ENCODE results near the gene DNAJC28. TPM values are rescaled to one million over a fixed set of nuclear protein-coding genes. Genes with fewer than 3 reads are reported as not detected.

DNAJC28 gene
- total and polyA plus RNA-seq, 9 of the 15 experiments (the other 6 are each of a cell fraction or from before 2014, with no cell fraction given), result 0.68 to 2.5 (median 1.1) TPM

DNA sequence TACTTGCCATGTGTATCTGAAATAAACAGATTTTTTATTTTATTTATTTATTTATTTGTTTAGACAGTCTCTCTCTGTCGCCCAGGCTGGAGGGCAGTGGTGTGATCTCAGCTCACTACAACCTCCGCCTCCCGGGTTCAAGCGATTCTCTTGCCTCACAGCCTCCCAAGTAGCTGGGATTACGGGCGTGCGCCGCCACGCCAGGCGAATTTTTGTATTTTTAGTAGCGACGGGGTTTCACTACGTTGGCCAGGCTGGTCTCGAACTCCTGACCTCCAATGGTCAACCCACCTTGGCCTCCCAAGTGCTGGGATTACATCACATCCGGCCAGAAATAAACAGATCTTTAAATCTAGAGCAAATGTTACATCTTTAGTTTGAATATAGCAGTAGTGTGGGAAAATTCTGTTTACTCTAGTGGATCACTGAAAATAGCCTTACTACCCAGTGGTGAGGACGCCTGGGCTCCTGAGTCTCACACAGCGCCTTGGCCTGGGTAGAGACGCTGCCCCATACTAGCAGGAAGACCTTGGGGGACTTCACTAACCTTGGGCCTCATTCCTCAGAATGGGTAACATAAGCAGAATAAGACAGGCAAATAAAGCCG is 49.7 kb upstream of the DNAJC28 start (continued):
- TF ChIP-seq, protein P1, sequence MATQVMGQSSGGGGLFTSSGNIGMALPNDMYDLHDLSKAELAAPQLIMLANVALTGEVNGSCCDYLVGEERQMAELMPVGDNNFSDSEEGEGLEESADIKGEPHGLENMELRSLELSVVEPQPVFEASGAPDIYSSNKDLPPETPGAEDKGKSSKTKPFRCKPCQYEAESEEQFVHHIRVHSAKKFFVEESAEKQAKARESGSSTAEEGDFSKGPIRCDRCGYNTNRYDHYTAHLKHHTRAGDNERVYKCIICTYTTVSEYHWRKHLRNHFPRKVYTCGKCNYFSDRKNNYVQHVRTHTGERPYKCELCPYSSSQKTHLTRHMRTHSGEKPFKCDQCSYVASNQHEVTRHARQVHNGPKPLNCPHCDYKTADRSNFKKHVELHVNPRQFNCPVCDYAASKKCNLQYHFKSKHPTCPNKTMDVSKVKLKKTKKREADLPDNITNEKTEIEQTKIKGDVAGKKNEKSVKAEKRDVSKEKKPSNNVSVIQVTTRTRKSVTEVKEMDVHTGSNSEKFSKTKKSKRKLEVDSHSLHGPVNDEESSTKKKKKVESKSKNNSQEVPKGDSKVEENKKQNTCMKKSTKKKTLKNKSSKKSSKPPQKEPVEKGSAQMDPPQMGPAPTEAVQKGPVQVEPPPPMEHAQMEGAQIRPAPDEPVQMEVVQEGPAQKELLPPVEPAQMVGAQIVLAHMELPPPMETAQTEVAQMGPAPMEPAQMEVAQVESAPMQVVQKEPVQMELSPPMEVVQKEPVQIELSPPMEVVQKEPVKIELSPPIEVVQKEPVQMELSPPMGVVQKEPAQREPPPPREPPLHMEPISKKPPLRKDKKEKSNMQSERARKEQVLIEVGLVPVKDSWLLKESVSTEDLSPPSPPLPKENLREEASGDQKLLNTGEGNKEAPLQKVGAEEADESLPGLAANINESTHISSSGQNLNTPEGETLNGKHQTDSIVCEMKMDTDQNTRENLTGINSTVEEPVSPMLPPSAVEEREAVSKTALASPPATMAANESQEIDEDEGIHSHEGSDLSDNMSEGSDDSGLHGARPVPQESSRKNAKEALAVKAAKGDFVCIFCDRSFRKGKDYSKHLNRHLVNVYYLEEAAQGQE (IDR thresholded peaks at IDR 0.05; ENCODE audit: borderline replicate concordance), result no peak
- TF ChIP-seq, protein P1 (CRISPR knock-in tag; IDR thresholded peaks at IDR 0.05; ENCODE audit: low read depth), result no peak
- TF ChIP-seq LCOR (CRISPR knock-in tag; IDR thresholded peaks at IDR 0.05) (no peak), TBL1XR1 (IDR thresholded peaks at IDR 0.05; ENCODE audit: low read length in 2 of 2) (peak; percentile 34 to 49; a peak in 1 of 4 replicates), SMARCA5 (IDR thresholded peaks at IDR 0.05) (peak; percentile 87), PHB2 (IDR thresholded peaks at IDR 0.05; ENCODE audit: low read depth) (no peak), EP400 (IDR thresholded peaks at IDR 0.05) (no peak), BCOR (IDR thresholded peaks at IDR 0.05) (peak; percentile 91), CBFB (CRISPR knock-in tag; IDR thresholded peaks at IDR 0.05) (no peak), KLF1 (tag; IDR thresholded peaks at IDR 0.05) (no peak), DNMT1 (IDR thresholded peaks at IDR 0.05) (no peak), KLF10 (CRISPR knock-in tag; IDR thresholded peaks at IDR 0.05) (no peak), KDM4B (IDR thresholded peaks at IDR 0.05; ENCODE audit: borderline replicate concordance in 2 of 2, low read depth in 1 of 2) (no peak), RBM17 (IDR thresholded peaks at IDR 0.05; ENCODE audit: borderline replicate concordance, low read depth, low read length) (no peak), SIN3A (IDR thresholded peaks at IDR 0.05; ENCODE audit: borderline replicate concordance in 2 of 2, control insufficient read depth in 1 of 2, low read depth in 2 of 2, low read length in 2 of 2) (peak in 1 of 2 experiments; percentile 46; a peak in 1 of 4 replicates), TCF3 (CRISPR knock-in tag; IDR thresholded peaks at IDR 0.05) (peak; percentile 27; the same call in 1 of the 2 replicates), CXXC5 (CRISPR knock-in tag; IDR thresholded peaks at IDR 0.05) (0 out of 2 replicates have a peak, but pooled peaks have one; percentile 23)
- TF ChIP-seq, protein P2, sequence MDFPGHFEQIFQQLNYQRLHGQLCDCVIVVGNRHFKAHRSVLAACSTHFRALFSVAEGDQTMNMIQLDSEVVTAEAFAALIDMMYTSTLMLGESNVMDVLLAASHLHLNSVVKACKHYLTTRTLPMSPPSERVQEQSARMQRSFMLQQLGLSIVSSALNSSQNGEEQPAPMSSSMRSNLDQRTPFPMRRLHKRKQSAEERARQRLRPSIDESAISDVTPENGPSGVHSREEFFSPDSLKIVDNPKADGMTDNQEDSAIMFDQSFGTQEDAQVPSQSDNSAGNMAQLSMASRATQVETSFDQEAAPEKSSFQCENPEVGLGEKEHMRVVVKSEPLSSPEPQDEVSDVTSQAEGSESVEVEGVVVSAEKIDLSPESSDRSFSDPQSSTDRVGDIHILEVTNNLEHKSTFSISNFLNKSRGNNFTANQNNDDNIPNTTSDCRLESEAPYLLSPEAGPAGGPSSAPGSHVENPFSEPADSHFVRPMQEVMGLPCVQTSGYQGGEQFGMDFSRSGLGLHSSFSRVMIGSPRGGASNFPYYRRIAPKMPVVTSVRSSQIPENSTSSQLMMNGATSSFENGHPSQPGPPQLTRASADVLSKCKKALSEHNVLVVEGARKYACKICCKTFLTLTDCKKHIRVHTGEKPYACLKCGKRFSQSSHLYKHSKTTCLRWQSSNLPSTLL (IDR thresholded peaks at IDR 0.05), result 0 out of 2 replicates have a peak, but pooled peaks have one; percentile 52

All from K562 (cell line).